Mucosa of stomach (tissue), 1 donor: Measurements from ENCODE around the gene ZNF543.
A peak's percentile ranks its signal among the peaks of the same experiment; 100 is the strongest.
"Not testable (repeated sequence)": the region's sequence is repeated elsewhere in the genome, so short reads cannot be mapped to it uniquely, and the experiment has no call there.

Experiments used
- H3K27me3 ChIP-seq: one replicate; pipeline ENCODE4 v1.7.0; 2013; ENCODE audit warnings: mild to moderate bottlenecking, low read length; ENCODE audit not compliant: control insufficient read depth, insufficient read depth
- H3K36me3 ChIP-seq: one replicate; pipeline ENCODE4 v1.7.0; 2013; ENCODE audit warnings: low read length; ENCODE audit not compliant: control insufficient read depth, insufficient read depth
- H3K4me1 ChIP-seq: one replicate; pipeline ENCODE4 v1.7.0; 2013; ENCODE audit warnings: mild to moderate bottlenecking, low read length; ENCODE audit not compliant: control insufficient read depth, insufficient read depth
- H3K4me3 ChIP-seq: one replicate; pipeline ENCODE4 v1.7.0; 2013; ENCODE audit warnings: low read length
- H3K9ac ChIP-seq: one replicate; pipeline ENCODE4 v1.7.0; 2013; ENCODE audit warnings: mild to moderate bottlenecking, low read length, moderate library complexity
- H3K9me3 ChIP-seq: one replicate; pipeline ENCODE4 v1.7.0; 2013; ENCODE audit warnings: mild to moderate bottlenecking, low read length, moderate library complexity; ENCODE audit not compliant: control insufficient read depth
- donor health status: Pancreatic carcinoma.

ZNF543 gene

DNA sequence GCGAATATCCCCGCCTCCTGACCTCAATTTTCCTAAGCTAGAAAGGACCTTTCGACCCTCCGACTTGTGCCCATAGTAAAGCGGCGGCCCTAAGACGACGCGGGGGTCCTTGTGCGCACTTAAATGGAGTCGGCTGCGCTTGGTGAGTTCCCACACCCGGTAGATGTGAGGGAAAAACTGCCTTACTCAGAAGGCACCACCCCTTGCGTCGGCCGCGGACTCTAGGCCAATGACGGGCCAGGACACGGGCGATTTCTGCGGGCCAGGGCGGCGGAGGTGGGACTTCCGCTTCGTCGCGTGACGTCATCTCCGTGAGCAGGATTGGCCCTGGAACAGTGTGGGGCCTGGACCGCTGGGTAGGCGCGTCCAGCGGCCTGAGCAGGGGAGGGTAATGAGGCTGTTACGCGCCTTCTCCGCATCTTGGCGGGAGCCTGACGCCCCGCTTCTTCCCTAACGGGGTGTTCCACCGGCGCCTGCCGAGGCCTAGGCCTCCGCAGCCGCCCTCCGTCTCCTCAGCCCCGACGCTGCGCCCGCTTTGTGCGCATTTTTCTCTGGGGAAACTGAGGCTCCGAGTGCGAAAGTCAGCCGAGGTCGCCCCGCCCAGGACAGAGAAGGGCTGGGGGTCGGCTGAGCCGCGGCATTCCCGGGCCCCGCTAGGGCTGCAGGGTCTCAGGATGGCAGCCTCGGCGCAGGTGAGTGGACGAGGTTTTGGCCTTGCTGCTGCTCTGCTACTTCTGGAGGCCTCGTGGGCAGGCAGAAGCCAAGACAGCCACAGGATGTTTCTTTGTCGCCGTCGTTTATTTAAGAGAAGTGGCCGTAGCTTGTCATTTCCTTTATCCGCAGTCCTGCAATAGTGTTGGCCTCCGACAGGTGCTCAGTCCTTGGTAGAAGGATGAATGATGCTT is at the start of gene ZNF543:
Gene ZNF543, plus strand, starts transcription at position 293 of the 905 bp plus-strand sequence. Its CDS starts 382 bp downstream, at position 675.
- peaks cover 18% of the 10 kb centered on the region for H3K4me1 ChIP-seq
- no peaks in the 10 kb centered on the region for H3K9me3 ChIP-seq
- peak within 1 kb of the TSS; percentile 96 for H3K9ac ChIP-seq
- H3K36me3 ChIP-seq = peaks cover 6% of the 10 kb centered on the region
- peaks cover 23% of the 10 kb centered on the region for H3K27me3 ChIP-seq
- H3K4me3 ChIP-seq = peak within 1 kb of the TSS; percentile 93

DNA sequence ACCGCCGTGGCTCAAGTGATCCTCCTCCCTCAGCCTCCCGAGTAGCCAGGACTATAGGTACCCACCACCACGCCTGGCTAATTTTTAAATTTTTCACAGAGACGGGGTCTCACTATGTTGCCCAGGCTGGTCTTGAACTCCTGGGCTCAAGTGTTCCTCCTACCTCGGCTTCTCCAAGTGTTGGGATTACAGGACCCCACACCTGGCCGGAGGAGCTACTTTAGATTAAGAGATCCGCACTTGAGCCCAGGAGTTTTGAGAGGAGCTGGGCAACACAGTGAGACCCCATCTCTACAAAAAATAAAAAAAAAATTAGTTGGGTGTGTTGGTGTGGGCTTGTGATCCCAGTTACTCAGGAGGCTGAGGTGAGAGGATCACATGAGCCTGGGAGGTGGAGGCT is 49.0 kb upstream of the ZNF543 start:
- H3K27me3 ChIP-seq = no peaks in the 10 kb centered on the region
- no peak overlapping the region for H3K4me3 ChIP-seq
- H3K4me1 ChIP-seq = no peaks in the 10 kb centered on the region
- H3K9ac ChIP-seq = no peak overlapping the region
- no peaks in the 10 kb centered on the region for H3K36me3 ChIP-seq
- H3K9me3 ChIP-seq = no peaks in the 10 kb centered on the region

DNA sequence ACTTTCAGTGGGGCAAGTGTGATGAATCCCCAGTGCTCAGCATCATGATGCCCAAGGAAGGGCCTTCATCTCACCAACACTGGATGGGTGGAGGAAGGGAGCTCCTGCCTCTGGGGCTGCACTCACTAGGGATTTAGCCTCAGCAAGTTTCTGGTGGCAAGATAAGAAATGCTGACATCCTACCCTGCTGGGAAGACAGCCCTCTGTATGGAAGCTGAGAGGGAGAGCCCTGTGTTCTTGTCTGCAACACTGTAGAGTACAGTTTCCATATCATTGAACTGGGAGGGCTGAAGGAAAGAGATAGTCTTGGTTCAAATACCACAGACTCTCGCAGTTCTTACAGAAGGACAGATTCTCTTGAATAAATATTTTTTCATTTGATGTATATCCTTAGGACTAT is 47.3 kb upstream of the ZNF543 start:
- no peaks in the 10 kb centered on the region for H3K4me1 ChIP-seq
- H3K4me3 ChIP-seq = no peak overlapping the region
- H3K27me3 ChIP-seq = no peaks in the 10 kb centered on the region
- no peaks in the 10 kb centered on the region for H3K9me3 ChIP-seq
- H3K9ac ChIP-seq = no peak overlapping the region
- no peaks in the 10 kb centered on the region for H3K36me3 ChIP-seq

DNA sequence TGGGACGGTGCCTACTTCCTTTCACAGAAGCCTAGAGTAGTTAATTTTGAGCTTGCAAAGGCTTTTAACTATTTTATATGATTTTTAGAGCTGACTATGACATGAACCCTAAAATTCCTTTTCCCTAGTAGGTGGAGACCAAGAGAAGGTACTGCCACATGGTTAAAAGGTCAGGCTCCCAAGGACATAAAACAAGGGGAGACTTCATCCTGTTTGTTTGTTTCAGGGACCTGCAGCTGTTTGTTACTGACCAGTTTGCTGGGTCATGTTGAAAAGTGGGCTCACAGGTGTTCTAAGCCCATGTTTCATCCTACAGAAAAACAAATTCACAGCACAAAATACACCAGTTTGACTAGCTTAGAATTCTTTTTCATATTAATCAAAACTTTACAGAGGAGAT is 43.8 kb upstream of the ZNF543 start:
- no peaks in the 10 kb centered on the region for H3K27me3 ChIP-seq
- H3K36me3 ChIP-seq = no peaks in the 10 kb centered on the region
- H3K4me3 ChIP-seq = no peak overlapping the region
- H3K4me1 ChIP-seq = peaks cover under 1% of the 10 kb centered on the region
- no peak overlapping the region for H3K9ac ChIP-seq
- no peaks in the 10 kb centered on the region for H3K9me3 ChIP-seq

DNA sequence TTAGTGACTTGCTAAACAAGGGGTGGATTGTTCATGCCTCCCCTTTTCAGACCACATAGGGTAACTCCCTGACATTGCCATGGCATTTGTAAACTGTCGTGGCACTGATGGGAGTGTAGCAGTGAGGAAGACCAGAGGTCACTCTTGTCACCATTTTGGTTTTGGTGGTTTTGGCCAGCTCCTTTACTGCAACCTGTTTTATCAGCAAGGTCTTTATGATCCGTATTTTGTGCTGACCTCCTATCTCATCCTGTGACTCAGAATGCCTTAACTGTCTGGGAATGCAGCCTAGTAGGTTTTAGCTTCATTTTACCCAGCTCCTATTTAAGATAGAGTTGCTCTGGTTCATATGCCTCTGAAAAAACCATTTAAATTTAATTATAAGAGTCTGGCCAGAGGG is 41.8 kb upstream of the ZNF543 start:
- H3K36me3 ChIP-seq, H3K27me3 ChIP-seq, H3K9me3 ChIP-seq, H3K4me3 ChIP-seq, H3K9ac ChIP-seq: not testable (repeated sequence)
- H3K4me1 ChIP-seq = peaks cover 13% of the 10 kb centered on the region

DNA sequence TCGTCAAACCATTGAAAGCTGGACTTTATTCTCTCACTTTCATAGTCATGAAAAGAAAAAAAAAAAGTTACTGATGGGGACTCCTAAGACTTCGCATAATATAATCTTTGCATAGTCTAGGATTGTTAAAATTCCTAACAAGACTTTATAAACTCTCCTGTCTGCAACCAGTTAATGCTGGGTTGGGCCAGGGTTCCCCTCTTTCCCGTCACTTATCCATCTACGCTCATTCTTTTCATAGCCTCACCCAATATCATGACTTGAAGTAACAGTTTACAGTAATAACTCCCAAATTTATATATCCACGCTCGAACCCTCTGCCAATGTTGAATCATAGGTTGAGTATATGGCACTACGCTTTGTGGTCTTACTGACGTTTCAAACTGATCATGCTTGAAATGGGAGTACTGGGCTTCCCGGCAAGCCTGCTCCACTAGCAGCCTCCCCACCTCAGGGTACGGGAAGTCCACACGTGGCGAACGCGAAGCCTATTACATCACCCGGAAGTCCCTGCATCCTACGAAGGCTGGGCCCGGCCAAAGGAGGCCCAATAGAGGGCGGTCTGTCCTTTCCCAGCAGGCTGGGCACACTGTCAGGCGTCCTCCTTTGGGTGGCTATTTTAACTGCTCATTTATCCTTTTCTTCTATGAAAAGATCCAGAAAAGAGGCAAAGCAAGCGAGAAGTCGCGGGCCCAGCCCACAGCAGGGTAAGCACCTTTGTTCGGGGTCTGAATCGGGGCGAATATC is 40.7 kb upstream of the ZNF543 start:
- peaks cover 13% of the 10 kb centered on the region for H3K4me1 ChIP-seq
- H3K9me3 ChIP-seq = no peaks in the 10 kb centered on the region
- no peaks in the 10 kb centered on the region for H3K36me3 ChIP-seq
- H3K9ac ChIP-seq = peak overlapping the region; percentile 98
- peak overlapping the region; percentile 73 for H3K4me3 ChIP-seq
- H3K27me3 ChIP-seq = no peaks in the 10 kb centered on the region

DNA sequence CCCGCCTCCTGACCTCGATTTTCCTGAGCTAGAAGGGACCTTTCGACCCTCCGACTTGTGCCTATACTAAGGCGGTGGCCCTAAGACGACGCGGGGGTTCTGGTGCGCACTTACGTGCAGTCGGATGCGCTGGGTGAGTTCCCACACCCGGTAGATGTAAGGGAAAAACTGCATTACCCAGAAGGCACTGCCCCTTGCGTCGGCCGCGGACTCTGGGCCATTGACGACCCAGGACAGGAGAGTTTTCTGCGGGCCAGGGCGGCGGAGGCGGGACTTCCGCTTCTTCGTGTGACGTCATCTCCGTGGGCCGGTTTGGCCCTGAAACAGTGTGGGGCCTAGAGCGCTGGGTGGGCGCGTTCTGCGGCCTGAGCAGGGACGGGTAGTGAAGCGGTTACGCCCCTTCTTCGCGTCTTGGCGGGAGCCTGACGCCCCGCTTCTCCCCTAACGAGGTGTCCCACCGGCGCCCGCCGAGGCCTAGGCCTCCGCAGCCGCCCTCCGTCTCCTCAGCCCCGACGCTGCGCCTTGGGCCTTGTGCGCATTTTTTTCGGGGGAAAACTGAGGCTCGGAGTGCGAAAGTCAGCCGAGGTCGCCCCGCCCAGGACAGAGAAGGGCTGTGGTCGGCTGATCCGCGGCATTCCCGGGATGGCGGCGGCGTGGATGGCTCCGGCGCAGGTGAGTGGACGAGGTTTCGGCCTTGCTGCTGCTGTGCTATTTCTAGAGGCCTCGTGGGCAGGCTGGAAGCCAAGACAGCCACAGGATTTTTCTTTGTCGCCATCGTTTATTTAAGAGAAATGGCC is 39.9 kb upstream of the ZNF543 start, which contains the start of gene ZNF460:
Gene ZNF460, plus strand, starts transcription at position 321 of the 797 bp plus-strand sequence. Its CDS starts 322 bp downstream, at position 643.
- peak within 1 kb of the TSS; percentile 98 for H3K9ac ChIP-seq
- no peaks in the 10 kb centered on the region for H3K27me3 ChIP-seq
- no peaks in the 10 kb centered on the region for H3K36me3 ChIP-seq
- peaks cover 13% of the 10 kb centered on the region for H3K4me1 ChIP-seq
- H3K4me3 ChIP-seq = peak within 1 kb of the TSS; percentile 73
- H3K9me3 ChIP-seq = no peaks in the 10 kb centered on the region

DNA sequence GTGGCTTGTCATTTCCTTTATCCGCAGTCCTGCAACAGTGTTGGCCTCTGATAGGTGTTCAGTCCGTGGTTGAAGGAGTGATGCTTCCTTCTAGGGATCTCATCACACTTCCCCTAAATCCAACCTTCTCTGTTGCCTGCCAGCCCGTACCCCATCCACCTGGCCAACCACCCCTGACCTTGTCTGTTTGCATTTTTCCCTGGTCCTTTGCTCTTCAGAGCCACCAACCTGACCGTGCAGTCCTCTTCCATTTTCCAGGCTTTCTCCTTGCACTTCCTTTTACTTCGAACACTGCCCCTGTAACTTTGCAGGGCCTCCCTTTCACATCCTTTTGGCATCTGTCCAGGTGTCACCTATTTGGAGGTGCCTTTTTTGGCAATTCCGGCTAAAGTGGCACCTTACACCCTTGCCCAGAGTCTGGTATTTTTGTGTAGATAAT is 39.3 kb upstream of the ZNF543 start:
- Histone ChIP-seq H3K4me3 (peak overlapping the region; percentile 73), H3K9me3 (no peaks in the 10 kb centered on the region), H3K4me1 (peaks cover 13% of the 10 kb centered on the region), H3K36me3 (peaks cover under 1% of the 10 kb centered on the region), H3K9ac (peak overlapping the region; percentile 98), H3K27me3 (no peaks in the 10 kb centered on the region)

DNA sequence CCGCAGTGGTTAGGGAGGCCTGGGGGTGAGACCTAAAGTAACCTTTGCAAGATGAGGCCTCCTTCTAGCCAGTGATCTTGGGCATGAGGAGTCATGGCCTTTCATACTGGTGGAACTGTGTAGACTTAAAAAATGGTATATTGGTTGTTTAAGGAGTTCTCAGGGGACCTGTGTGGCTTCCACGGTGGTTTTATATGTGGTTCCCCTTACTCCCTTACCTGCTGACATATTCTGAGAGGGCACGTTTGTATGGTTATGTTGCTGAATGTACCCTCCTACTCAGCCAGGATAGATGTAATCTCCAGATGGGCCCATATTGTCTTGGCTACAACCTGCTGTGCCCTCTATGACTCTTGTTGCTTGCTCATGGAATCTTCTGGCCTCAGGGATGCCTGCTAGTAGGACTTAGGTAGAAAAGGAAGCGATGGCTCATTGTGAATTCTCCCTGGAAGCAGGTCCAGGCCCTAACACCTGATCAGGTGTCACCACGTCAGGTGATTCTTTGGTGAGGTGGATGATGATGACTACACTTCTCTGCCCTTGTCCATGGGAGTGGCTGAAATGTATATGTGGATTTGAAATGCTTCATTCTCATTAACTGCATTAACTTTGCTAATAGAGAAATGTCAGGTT is 38.1 kb upstream of the ZNF543 start:
- H3K4me3 ChIP-seq = peak overlapping the region; percentile 14
- no peak overlapping the region for H3K9ac ChIP-seq

DNA sequence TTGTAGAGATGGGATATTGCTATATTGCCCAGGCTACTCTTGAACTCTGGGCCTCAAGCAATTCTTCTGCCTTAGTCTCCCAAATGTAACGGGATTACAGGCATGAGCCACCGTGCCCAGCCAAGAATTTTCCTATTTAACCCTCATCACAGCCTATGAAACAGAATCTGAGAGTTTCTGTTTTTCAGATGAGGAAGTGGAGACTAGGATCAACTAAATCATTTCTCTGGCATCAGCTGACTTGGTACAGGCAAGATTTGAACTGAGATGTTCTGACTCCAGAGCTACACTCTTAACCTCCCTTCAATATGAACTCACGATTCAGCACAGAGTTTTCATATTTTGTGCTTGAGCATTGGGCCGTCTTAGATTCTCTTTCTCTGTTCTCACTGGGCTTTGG is 31.9 kb upstream of the ZNF543 start:
- Histone ChIP-seq H3K4me1 (no peaks in the 10 kb centered on the region), H3K4me3 (no peak overlapping the region), H3K27me3 (no peaks in the 10 kb centered on the region), H3K9ac (no peak overlapping the region), H3K36me3 (peaks cover 27% of the 10 kb centered on the region), H3K9me3 (no peaks in the 10 kb centered on the region)

More for the DNA sequence above, 38.1 kb upstream of the ZNF543 start:
- Histone ChIP-seq H3K27me3 (no peaks in the 10 kb centered on the region), H3K4me1 (peaks cover 13% of the 10 kb centered on the region), H3K9me3 (no peaks in the 10 kb centered on the region), H3K36me3 (peaks cover 6% of the 10 kb centered on the region)

DNA sequence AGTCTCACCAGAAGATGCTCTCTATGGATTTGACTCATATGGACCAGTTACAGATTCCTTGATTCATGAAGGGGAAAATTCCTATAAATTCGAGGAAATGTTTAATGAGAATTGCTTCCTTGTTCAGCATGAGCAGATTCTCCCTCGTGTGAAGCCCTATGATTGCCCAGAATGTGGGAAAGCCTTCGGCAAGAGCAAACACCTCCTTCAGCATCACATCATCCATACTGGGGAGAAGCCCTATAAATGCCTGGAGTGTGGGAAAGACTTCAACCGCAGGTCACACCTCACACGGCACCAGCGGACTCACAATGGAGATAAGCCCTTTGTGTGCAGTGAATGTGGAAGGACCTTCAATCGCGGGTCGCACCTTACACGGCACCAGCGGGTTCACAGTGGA is 29.3 kb upstream of the ZNF543 start:
- Histone ChIP-seq H3K36me3 (peaks cover 26% of the 10 kb centered on the region), H3K27me3 (no peaks in the 10 kb centered on the region), H3K9me3 (no peaks in the 10 kb centered on the region), H3K4me1 (no peaks in the 10 kb centered on the region), H3K4me3 (no peak overlapping the region), H3K9ac (no peak overlapping the region)
